ENCODE data around the gene ZNF91. TPM values are rescaled to one million over a fixed set of nuclear protein-coding genes. Genes with fewer than 3 reads are reported as not detected.
"Not testable (repeated sequence)": the region's sequence is repeated elsewhere in the genome, so short reads cannot be mapped to it uniquely, and the experiment has no call there.

ZNF91 gene
- total RNA-seq, 1 experiment from 2014 or later = 19.0 TPM

- peaks cover 7% of the 10 kb centered on the region for H3K9me3 Mint-ChIP-seq (ENCODE audit: low read depth, unreplicated experiment)
Observed at GRCh38 chr19:23381114-23381513, 14.2 kb downstream of the ZNF91 start.

GRCh38 chr19:23379671-23380070 lies 15.6 kb downstream of the ZNF91 start:
- BruUV-seq (replicated peaks); H3K4me3 Mint-ChIP-seq (ENCODE audit: low read depth, unreplicated experiment); H3K4me1 Mint-ChIP-seq (ENCODE audit: low read depth, unreplicated experiment); DNase-seq; CTCF ChIA-PET; H3K27ac Mint-ChIP-seq (ENCODE audit: unreplicated experiment); H3K9me3 Mint-ChIP-seq (ENCODE audit: low read depth, unreplicated experiment); H3K27me3 Mint-ChIP-seq (ENCODE audit: unreplicated experiment); intact Hi-C loops (cut with micrococcal nuclease; ENCODE audit: unreplicated experiment): not testable (repeated sequence)
- peaks cover 25% of the 10 kb centered on the region for H3K36me3 Mint-ChIP-seq (ENCODE audit: insufficient read depth, unreplicated experiment)

More at GRCh38 chr19:23381114-23381513, 14.2 kb downstream of the ZNF91 start:
- BruUV-seq (replicated peaks) = no TSS peak
- DNase-seq = no peak
- TF ChIP-seq CTCF (IDR thresholded peaks at IDR 0.05; ENCODE audit: unreplicated experiment) = no peak
- H3K4me1 Mint-ChIP-seq (ENCODE audit: low read depth, unreplicated experiment) = no peaks in the 10 kb centered on the region
- intact Hi-C loops (cut with micrococcal nuclease; ENCODE audit: unreplicated experiment) = no loop called here
- CTCF ChIA-PET = interaction anchor here (0.7 kb wide), 1 partner anchor 176 kb away, joined by 3 read pairs; no protein-coding TSS in a partner anchor
- H3K36me3 Mint-ChIP-seq (ENCODE audit: insufficient read depth, unreplicated experiment) = peaks cover 26% of the 10 kb centered on the region
- no peak overlapping the region for H3K4me3 Mint-ChIP-seq (ENCODE audit: low read depth, unreplicated experiment)
- H3K27me3 Mint-ChIP-seq (ENCODE audit: unreplicated experiment) = no peaks in the 10 kb centered on the region
- H3K27ac Mint-ChIP-seq (ENCODE audit: unreplicated experiment) = no peak overlapping the region

GRCh38 chr19:23378948-23379347 lies 16.3 kb downstream of the ZNF91 start:
- H3K36me3 Mint-ChIP-seq (ENCODE audit: insufficient read depth, unreplicated experiment) = peaks cover 18% of the 10 kb centered on the region
- no peak overlapping the region for H3K27ac Mint-ChIP-seq (ENCODE audit: unreplicated experiment)
- H3K9me3 Mint-ChIP-seq (ENCODE audit: low read depth, unreplicated experiment) = peaks cover 4% of the 10 kb centered on the region
- no peaks in the 10 kb centered on the region for H3K27me3 Mint-ChIP-seq (ENCODE audit: unreplicated experiment)
- no peak for DNase-seq
- CTCF ChIA-PET = no interaction called here
- H3K4me1 Mint-ChIP-seq (ENCODE audit: low read depth, unreplicated experiment) = no peaks in the 10 kb centered on the region
- H3K4me3 Mint-ChIP-seq (ENCODE audit: low read depth, unreplicated experiment) = no peak overlapping the region
- intact Hi-C loops (cut with micrococcal nuclease; ENCODE audit: unreplicated experiment) = no loop called here
- no TSS peak for BruUV-seq (replicated peaks)
- TF ChIP-seq CTCF (IDR thresholded peaks at IDR 0.05; ENCODE audit: unreplicated experiment) = no peak

GRCh38 chr19:23377276-23377675 lies 18.0 kb downstream of the ZNF91 start:
- Mint-ChIP-seq H3K27me3 (ENCODE audit: unreplicated experiment) (no peaks in the 10 kb centered on the region), H3K9me3 (ENCODE audit: low read depth, unreplicated experiment) (peaks cover 2% of the 10 kb centered on the region)
- DNase-seq = no peak

More at GRCh38 chr19:23377276-23377675, 18.0 kb downstream of the ZNF91 start:
- no TSS peak for BruUV-seq (replicated peaks)
- no peak for TF ChIP-seq CTCF (IDR thresholded peaks at IDR 0.05; ENCODE audit: unreplicated experiment)
- H3K36me3 Mint-ChIP-seq (ENCODE audit: insufficient read depth, unreplicated experiment) = peaks cover 15% of the 10 kb centered on the region
- H3K4me3 Mint-ChIP-seq (ENCODE audit: low read depth, unreplicated experiment) = no peak overlapping the region
- CTCF ChIA-PET = no interaction called here
- no peaks in the 10 kb centered on the region for H3K4me1 Mint-ChIP-seq (ENCODE audit: low read depth, unreplicated experiment)
- intact Hi-C loops (cut with micrococcal nuclease; ENCODE audit: unreplicated experiment) = no loop called here
- no peak overlapping the region for H3K27ac Mint-ChIP-seq (ENCODE audit: unreplicated experiment)
